Thymus (tissue), 11 donors: ENCODE data around the gene RABGAP1L. TPM values are rescaled to one million over a fixed set of nuclear protein-coding genes. Genes with fewer than 3 reads are reported as not detected.
"Not testable (repeated sequence)": the region's sequence is repeated elsewhere in the genome, so short reads cannot be mapped to it uniquely, and the experiment has no call there.

Experiments
- DNase-seq, 9 donors: peaks; one replicate each; pipeline ENCODE4 v3.0.0-alpha.2; 2013; ENCODE audit warnings: low spot score in 9 of 9, low read depth in 6 of 9, missing footprints in 1 of 9
- H3K27ac ChIP-seq, 2 donors: one replicate each; pipeline ENCODE4 v1.5.1; 2013; ENCODE audit warnings: control low read depth in 1 of 2, low read depth in 1 of 2, low read length in 1 of 2, mild to moderate bottlenecking in 1 of 2, moderate library complexity in 1 of 2
- H3K27me3 ChIP-seq, 2 donors: one replicate each; pipeline ENCODE4 v1.5.1; 2013; ENCODE audit warnings: low read length in 1 of 2; ENCODE audit not compliant: control insufficient read depth in 2 of 2, insufficient read depth in 1 of 2
- H3K36me3 ChIP-seq, 2 donors: one replicate each; pipeline ENCODE4 v1.5.1; 2013; ENCODE audit warnings: low read length in 1 of 2, mild to moderate bottlenecking in 1 of 2, moderate library complexity in 1 of 2; ENCODE audit not compliant: control insufficient read depth in 2 of 2, insufficient read depth in 2 of 2
- H3K4me1 ChIP-seq, 2 donors: one replicate each; pipeline ENCODE4 v1.5.1; 2013; ENCODE audit warnings: low read length in 2 of 2; ENCODE audit not compliant: control insufficient read depth in 2 of 2, insufficient read depth in 2 of 2
- H3K4me3 ChIP-seq, 2 donors: one replicate each; pipeline ENCODE4 v1.5.1; 2013; ENCODE audit warnings: low read length in 2 of 2, control low read depth in 1 of 2, mild to moderate bottlenecking in 1 of 2
- H3K9me3 ChIP-seq, 2 donors: one replicate each; pipeline ENCODE4 v1.5.1; 2013; ENCODE audit warnings: low read length in 1 of 2, mild to moderate bottlenecking in 1 of 2; ENCODE audit not compliant: control insufficient read depth in 2 of 2, insufficient read depth in 1 of 2
- WGBS: extraction: QIAGEN DNeasy Blood & Tissue Kit; methylation state at CpG from one replicate; pipeline ENCODE4 v1.1.7; 2013; 5-methylcytosine and 5-hydroxymethylcytosine counted together
- polyA plus RNA-seq: library from polyadenylated mRNA; stranded (reverse); fragments of 200-250 nt; gene quantifications from one replicate; pipeline ENCODE4 v1.2.3, GENCODE V29; 2013
- total RNA-seq: library from RNA; stranded (reverse); fragments of 120-200 nt; gene quantifications from one replicate; pipeline ENCODE4 v1.2.4, GENCODE V29; 2013
- donor health status: healthy.

Gene RABGAP1L
- total and polyA plus RNA-seq, 2 donors: 30.6 to 37.4 TPM

DNA sequence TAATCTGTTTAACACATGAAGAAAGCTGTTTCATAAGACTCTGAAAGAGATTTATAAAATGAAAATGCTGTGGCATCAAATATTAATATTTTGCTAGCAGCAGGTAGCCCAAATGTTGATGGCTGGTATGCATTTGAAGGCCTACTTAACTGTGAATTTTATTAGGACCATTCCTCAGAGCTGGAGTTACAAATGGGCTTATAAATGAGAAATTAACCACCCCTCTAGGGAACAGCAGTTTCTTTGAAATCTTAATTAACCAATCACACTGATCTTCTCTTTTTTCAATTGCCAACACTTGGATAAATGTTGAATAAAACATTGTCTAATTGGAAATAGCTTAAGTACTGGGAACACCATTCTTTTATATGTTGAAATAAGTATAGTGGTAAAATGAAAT is 418.4 kb downstream of the RABGAP1L start:
- H3K9me3 ChIP-seq: peaks cover 0 to 4% of the 10 kb centered on the region in 2 donors
- H3K4me3 ChIP-seq: no peak overlapping the region
- H3K36me3 ChIP-seq: no peaks in the 10 kb centered on the region
- no peak overlapping the region for H3K27ac ChIP-seq
- no peaks in the 10 kb centered on the region for H3K27me3 ChIP-seq
- no peak for DNase-seq
- H3K4me1 ChIP-seq: no peaks in the 10 kb centered on the region

DNA sequence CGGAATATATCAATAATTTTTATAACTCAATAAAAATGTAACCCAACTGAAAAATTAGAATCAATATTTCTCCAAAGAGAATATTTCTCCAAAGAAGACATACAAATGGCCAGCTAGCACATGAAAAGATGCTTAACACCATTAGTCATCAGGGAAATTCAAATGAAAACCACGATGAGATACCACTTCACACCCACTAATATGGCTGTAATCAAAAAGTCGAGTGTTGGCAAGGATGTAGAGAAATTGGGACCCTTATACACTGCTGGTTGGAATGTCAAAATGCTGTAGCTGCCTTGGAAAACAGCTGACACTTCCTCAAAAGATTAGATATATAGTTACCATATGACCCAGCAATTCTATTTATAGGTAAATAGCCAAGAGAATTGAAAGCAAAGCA is 421.5 kb downstream of the RABGAP1L start:
- Histone ChIP-seq H3K4me3 (no peak overlapping the region), H3K36me3 (no peaks in the 10 kb centered on the region), H3K27ac (no peak overlapping the region), H3K27me3 (no peaks in the 10 kb centered on the region), H3K4me1 (no peaks in the 10 kb centered on the region), H3K9me3 (no peaks in the 10 kb centered on the region)
- no peak for DNase-seq
- WGBS: 78% methylated on average over 3 of the region's 3 CpGs

DNA sequence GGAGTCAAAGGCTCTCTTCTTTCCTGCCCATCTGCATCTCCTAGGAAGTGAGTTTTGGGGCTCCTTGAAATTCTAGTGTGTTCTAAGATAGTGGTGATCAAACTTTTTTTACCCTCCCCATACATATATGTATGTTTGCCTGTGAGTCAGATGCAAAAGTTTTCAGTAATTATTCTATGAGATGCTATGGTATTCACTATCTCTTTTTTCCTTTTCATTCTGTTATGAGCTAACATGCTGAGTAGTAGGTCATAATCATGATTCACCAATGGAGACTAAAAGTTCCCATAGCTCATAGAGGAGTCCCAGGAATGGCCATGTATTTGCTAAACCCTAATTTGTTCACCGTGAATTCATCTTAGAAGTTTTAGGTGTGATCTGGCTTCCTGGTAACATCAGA is 424.0 kb downstream of the RABGAP1L start:
- Histone ChIP-seq H3K27me3 (no peaks in the 10 kb centered on the region), H3K9me3 (no peaks in the 10 kb centered on the region), H3K36me3 (no peaks in the 10 kb centered on the region), H3K4me1 (no peaks in the 10 kb centered on the region), H3K27ac (no peak overlapping the region), H3K4me3 (no peak overlapping the region)
- WGBS: 95% methylated on average over 1 of the region's 1 CpG
- DNase-seq: no peak

DNA sequence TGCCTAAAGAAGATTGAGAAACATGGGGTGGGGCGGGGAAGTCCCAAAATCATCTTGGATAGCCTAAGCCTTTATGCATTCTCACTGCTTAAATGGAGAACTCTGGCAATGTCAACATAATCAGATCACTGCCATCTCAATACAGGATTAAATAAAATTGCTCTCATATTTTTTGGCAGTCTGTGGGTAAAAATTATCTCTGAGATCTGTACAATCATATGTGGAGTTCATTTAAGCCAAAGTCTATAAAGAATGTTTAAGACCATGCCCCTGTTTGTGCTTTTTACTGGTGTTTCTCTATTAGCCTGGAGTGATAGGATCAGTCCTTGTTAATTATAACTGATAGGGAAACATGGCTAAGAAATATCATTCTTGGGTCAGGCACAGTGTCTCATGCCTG is 424.8 kb downstream of the RABGAP1L start:
- H3K4me1 ChIP-seq: no peaks in the 10 kb centered on the region
- H3K27ac ChIP-seq: no peak overlapping the region
- DNase-seq: no peak
- H3K27me3 ChIP-seq: no peaks in the 10 kb centered on the region
- 100% methylated on average over 1 of the region's 1 CpG for WGBS
- no peaks in the 10 kb centered on the region for H3K9me3 ChIP-seq
- no peak overlapping the region for H3K4me3 ChIP-seq
- no peaks in the 10 kb centered on the region for H3K36me3 ChIP-seq

DNA sequence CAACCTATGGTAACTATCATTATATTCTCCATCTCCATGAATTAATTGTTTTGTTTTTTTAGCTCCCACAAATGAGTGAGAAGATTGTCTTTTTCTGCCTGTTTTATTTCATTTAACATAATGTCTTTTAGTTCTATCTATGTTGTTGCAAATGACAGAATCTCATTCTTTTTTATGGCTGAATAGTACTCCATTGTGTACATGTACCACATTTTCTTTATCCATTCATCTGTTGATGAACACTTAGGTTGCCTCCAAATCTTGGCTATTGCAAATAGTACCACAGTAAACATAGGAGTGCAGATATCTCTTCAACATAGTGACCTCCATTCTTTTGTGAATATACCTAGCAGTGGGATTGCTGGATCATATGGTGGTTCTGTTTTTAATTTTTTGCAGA is 429.3 kb downstream of the RABGAP1L start:
- not testable (repeated sequence) for H3K4me3 ChIP-seq, DNase-seq, H3K36me3 ChIP-seq, H3K4me1 ChIP-seq, H3K27me3 ChIP-seq, H3K27ac ChIP-seq, H3K9me3 ChIP-seq

DNA sequence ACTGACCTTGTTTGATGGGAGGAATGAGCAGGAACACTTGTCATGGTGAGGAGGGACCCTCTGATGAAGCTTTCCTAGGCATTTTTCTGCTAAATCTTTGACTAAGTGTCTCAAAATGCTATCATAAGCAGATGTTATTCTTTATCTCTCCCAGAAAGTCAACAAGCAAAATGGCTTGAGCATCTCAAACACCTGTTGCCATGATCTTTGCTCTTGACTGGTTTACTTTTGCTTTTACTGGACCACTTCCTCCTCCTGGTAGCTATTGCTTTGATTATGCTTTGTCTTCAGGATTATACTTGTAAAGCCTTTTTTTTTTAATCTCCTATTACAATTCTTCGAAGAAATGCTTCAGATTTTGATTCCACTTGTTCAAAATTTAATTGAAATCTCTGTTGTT is 445.9 kb downstream of the RABGAP1L start:
- DNase-seq: peak in 1 of 9 donors; percentile 2
- H3K36me3 ChIP-seq: peaks cover 0 to 4% of the 10 kb centered on the region in 2 donors
- no peak overlapping the region for H3K27ac ChIP-seq
- no peak overlapping the region for H3K4me3 ChIP-seq
- WGBS: 93% methylated on average over 1 of the region's 1 CpG
- H3K9me3 ChIP-seq: no peaks in the 10 kb centered on the region
- no peaks in the 10 kb centered on the region for H3K27me3 ChIP-seq
- H3K4me1 ChIP-seq: no peaks in the 10 kb centered on the region

DNA sequence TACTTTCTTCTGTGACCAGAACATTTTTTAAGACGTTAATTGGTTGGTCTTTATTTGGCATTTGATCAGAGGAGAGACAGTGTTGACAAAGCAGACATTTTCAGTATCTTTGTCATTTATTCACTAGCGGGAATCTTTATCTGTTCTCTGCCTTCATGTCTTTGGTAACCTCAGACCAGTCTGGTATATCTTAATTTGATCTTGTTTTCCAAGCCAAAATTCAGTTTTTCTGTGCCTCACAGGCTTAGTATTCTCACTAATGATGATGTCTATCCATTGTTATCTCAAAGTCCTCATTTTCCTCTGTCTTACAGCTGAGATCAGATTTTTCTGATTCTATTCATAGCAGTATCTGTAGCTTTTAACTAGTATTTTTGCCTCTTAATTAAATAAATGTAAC is 447.2 kb downstream of the RABGAP1L start:
- Histone ChIP-seq H3K9me3 (no peaks in the 10 kb centered on the region), H3K4me1 (no peaks in the 10 kb centered on the region), H3K27ac (no peak overlapping the region), H3K4me3 (no peak overlapping the region), H3K36me3 (peaks cover 0 to 4% of the 10 kb centered on the region in 2 donors), H3K27me3 (no peaks in the 10 kb centered on the region)
- no peak for DNase-seq
- 99% methylated on average over 2 of the region's 2 CpGs for WGBS

DNA sequence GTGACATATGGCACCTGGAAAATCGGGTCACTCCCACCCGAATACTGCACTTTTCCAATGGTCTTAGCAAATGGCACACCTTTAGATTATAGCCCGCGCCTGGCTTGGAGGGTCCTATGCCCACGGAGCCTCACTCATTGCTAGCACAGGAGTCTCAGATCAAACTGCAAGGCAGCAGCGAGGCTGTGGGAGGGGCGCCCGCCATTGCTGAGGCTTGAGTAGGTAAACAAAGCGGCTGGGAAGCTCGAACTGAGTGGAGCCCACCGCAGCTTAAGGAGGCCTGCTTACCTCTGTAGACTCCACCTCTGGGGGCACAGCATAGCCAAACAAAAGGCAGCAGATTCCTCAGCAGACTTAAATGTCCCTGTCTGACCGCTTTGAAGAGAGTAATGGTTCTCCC is 458.6 kb downstream of the RABGAP1L start:
- not testable (repeated sequence) for H3K27me3 ChIP-seq, H3K4me1 ChIP-seq, H3K36me3 ChIP-seq, H3K4me3 ChIP-seq, DNase-seq, H3K9me3 ChIP-seq, H3K27ac ChIP-seq
- WGBS: 97% methylated on average over 12 of the region's 12 CpGs

DNA sequence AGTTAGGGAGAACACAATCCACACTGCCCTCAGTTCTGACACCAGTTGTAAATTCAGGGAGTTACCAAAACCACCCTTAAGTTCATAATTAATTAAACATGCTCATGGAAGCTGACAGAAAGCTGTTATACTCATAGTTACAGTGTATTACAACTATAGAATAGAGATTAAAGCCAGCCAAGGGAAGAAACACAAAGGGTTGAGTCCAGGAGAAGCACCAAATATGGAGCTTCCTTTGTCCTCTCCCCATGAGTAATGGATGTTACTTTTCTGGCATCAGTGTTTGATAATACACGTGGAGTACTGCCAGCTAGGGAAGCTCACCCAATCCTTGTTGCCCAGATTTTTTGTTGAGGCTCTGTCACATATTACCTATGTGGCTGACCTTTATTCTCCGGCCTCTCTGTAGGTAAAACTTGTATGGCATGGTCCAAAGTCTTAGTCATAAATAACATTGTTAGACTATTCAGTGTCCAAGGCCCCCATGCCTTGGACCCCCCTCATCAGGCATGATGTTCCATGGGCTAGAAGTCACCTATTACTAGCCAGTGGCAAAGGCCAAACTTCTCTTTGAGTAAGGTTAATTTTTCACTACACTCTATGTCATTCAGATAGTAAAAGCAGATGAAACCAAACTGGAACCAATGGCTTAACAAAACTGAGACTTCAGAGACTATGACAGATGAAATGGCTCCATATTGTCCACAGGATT is 464.2 kb downstream of the RABGAP1L start:
- WGBS: 97% methylated on average over 2 of the region's 2 CpGs
- no peaks in the 10 kb centered on the region for H3K4me1 ChIP-seq
- no peaks in the 10 kb centered on the region for H3K27me3 ChIP-seq
- H3K27ac ChIP-seq: no peak overlapping the region
- H3K36me3 ChIP-seq: no peaks in the 10 kb centered on the region
- no peaks in the 10 kb centered on the region for H3K9me3 ChIP-seq
- no peak for DNase-seq
- H3K4me3 ChIP-seq: no peak overlapping the region
